Muscle layer of colon (tissue), 2 donors: Measurements from ENCODE around the gene PPARA.

ENCODE experiments used
- H3K27ac ChIP-seq: one replicate; pipeline ENCODE4 v1.7.0; 2013; ENCODE audit warnings: low read depth, mild to moderate bottlenecking, low read length, moderate library complexity
- H3K27me3 ChIP-seq, 2 donors: one replicate each; pipeline ENCODE4 v1.7.0; 2013; ENCODE audit warnings: low read length in 2 of 2, mild to moderate bottlenecking in 2 of 2; ENCODE audit not compliant: insufficient read depth in 2 of 2, control insufficient read depth in 1 of 2
- H3K36me3 ChIP-seq: one replicate; pipeline ENCODE4 v1.7.0; 2013; ENCODE audit warnings: mild to moderate bottlenecking, low read length; ENCODE audit not compliant: insufficient read depth
- H3K4me1 ChIP-seq: one replicate; pipeline ENCODE4 v1.7.0; 2013; ENCODE audit warnings: mild to moderate bottlenecking, low read length; ENCODE audit not compliant: insufficient read depth
- H3K4me3 ChIP-seq, 2 donors: one replicate each; pipeline ENCODE4 v1.7.0; 2013; ENCODE audit warnings: low read length in 2 of 2, low read depth in 1 of 2, mild to moderate bottlenecking in 1 of 2, moderate library complexity in 1 of 2
- H3K9ac ChIP-seq: one replicate; pipeline ENCODE4 v1.7.0; 2013; ENCODE audit warnings: low read length
- H3K9me3 ChIP-seq: one replicate; pipeline ENCODE4 v1.7.0; 2013; ENCODE audit warnings: mild to moderate bottlenecking, low read length
- donor health status: abdominal sarcoma.
- donor health status: Adenocarcinoma of cecum.

PPARA gene

DNA sequence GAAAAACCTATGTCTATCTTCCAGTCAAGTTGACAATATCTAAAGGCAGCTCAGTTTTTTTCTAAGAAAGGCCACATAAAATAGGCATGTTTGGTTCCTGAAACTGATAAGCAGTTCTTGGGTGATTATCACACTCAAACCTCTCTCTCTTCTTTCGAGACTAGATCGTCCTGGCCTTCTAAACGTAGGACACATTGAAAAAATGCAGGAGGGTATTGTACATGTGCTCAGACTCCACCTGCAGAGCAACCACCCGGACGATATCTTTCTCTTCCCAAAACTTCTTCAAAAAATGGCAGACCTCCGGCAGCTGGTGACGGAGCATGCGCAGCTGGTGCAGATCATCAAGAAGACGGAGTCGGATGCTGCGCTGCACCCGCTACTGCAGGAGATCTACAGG, 84.6 kb downstream of the PPARA start:
- Histone ChIP-seq H3K9me3 (no peaks in the 10 kb centered on the region), H3K27ac (no peak overlapping the region), H3K4me1 (peaks cover 22% of the 10 kb centered on the region), H3K27me3 (no peaks in the 10 kb centered on the region), H3K36me3 (no peaks in the 10 kb centered on the region), H3K4me3 (no peak overlapping the region), H3K9ac (no peak overlapping the region)

DNA sequence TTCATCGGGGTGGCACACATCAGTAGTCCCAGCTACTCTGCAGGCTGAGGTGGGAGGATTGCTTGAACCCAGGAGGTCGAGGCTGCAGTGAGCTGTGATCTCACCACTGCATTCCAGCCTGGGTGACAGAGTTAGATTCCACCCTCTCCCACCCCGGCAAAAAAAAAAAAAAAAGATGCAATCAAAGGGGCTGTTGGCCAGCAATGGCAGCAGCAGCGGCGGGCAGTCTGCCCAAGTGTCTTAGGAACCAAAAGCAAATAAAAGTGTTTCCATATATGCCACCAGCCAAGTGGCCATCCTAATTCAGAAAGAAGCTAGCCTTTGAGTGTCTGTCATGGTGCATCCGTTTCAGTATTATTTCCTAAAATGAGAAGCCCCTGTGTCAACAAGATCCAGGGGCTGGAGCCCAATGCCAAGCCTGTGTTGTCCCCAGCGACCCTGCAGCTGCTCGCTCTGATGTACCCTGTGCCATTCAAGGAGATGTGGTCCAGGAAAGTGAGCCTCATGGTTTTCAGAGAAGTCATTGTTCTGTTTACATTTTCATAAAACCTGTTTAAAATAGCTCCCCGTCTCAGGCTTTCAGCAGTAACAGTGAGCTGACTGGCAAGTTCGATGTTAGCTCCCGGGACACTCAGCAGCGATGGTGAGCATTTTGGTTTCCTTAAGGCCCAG, 87.3 kb downstream of the PPARA start:
- peak overlapping the region in 1 of 2 donors; percentile 10 for H3K4me3 ChIP-seq
- H3K9ac ChIP-seq = no peak overlapping the region
- H3K36me3 ChIP-seq = no peaks in the 10 kb centered on the region
- no peaks in the 10 kb centered on the region for H3K9me3 ChIP-seq
- H3K27ac ChIP-seq = peak overlapping the region; percentile 60
- no peaks in the 10 kb centered on the region for H3K27me3 ChIP-seq
- peaks cover 22% of the 10 kb centered on the region for H3K4me1 ChIP-seq

DNA sequence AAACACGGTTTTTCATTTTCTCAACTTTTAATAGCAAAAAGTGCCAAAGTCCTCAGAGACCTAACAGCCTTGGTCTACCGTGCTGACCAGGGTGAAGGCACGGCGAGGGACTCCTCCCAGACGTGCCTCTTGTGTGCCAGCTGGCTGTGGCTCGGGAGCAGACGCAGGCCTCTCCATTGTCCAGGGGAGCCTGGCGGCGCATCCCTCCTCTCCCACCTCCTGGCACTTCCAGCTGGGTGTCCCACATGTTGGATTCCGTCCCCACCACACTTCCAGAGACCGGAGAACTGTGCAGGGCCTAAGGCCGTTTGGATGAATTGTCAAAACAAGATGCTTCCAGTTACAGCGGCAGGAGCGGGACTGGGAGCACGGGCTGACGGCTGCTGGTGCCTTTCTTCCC, 88.2 kb downstream of the PPARA start:
- H3K36me3 ChIP-seq = no peaks in the 10 kb centered on the region
- H3K9ac ChIP-seq = no peak overlapping the region
- no peaks in the 10 kb centered on the region for H3K9me3 ChIP-seq
- H3K27ac ChIP-seq = peak overlapping the region; percentile 8
- no peaks in the 10 kb centered on the region for H3K27me3 ChIP-seq
- H3K4me3 ChIP-seq = no peak overlapping the region
- peaks cover 22% of the 10 kb centered on the region for H3K4me1 ChIP-seq

DNA sequence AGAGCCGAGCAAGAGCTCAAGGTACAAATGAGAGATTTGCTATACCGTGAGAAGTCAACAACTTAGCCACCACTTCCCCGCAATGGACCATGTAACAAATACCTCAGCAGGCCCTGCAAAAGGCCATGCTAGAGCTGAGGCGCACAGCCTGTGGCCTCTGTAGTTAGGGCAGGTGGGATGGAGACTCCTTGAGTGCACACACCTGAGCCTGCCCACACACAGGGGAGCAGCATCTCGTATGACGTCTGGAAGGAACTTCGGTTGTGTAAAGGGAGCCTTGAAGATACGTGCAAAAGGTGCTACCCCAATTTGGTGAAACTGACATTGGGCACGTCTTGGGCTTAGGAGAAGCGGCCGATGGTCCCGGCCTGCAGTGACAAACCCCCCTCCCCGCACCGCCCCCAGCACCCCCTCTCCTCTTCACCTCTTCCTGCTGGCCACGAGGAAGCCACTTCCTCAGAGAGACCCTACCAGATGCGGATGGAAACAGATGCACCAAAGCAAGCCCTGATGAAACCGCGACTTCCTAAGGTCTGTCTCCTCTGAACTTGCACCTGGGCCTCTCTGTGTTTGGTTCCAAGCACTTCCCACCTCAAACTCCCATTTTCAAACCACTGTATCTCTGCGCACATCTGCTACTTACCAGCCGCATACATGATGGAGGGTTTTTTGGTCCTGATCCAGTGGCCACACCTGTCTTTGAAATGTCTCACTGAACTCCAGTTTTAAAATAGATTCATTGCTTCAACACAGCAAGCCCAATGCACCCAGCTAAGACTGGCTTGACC, 89.1 kb downstream of the PPARA start:
- peak overlapping the region in 1 of 2 donors; percentile 4 for H3K4me3 ChIP-seq
- no peaks in the 10 kb centered on the region for H3K9me3 ChIP-seq
- peaks cover 22% of the 10 kb centered on the region for H3K4me1 ChIP-seq
- H3K27me3 ChIP-seq = no peaks in the 10 kb centered on the region
- H3K27ac ChIP-seq = peak overlapping the region; percentile 8
- no peak overlapping the region for H3K9ac ChIP-seq
- H3K36me3 ChIP-seq = peaks cover 6% of the 10 kb centered on the region

DNA sequence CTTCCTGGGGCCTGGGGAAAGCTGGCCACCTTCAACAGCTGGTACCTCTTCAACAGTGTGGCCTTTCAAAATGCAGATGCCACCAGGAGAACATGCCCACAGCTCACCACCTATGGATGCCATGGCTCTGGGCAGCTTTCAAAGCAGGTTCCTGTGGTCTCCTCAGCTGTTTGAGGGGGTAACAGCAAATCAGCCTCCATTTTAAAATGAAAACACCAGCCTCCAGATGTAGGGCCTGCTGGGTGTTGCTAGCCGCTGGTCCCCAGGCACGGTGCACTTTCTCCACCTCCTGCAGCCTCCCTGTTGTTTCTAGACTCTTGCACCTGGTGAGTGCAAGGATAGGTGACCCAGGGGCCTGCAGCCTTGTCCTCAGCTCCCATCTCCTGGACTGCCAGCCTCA, 89.7 kb downstream of the PPARA start:
- peaks cover 10% of the 10 kb centered on the region for H3K36me3 ChIP-seq

DNA sequence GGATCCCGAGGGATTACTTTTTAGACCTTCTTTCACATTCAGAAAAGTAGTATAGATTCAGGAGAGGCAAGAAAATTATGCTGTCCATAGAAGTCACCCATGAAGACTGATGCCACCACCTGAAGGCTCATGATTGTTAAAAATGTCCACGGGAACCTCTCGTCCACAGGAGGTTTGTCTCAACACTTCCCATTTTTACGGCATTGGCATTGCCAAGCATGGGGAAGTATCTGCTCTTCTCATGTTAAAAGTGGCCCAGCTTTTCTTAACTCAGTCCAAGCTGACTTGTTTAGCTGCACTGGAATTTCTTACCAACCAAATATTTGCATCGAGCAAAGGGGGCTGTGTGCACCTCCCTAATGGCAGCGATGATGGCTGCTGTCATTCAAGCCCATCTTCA, 90.2 kb downstream of the PPARA start:
- Histone ChIP-seq H3K27ac (no peak overlapping the region), H3K4me1 (peaks cover 28% of the 10 kb centered on the region)

More for the DNA sequence above, 89.7 kb downstream of the PPARA start:
- H3K9me3 ChIP-seq = no peaks in the 10 kb centered on the region
- H3K9ac ChIP-seq = no peak overlapping the region
- H3K4me1 ChIP-seq = peaks cover 23% of the 10 kb centered on the region
- H3K27me3 ChIP-seq = no peaks in the 10 kb centered on the region
- H3K4me3 ChIP-seq = no peak overlapping the region
- H3K27ac ChIP-seq = no peak overlapping the region

DNA sequence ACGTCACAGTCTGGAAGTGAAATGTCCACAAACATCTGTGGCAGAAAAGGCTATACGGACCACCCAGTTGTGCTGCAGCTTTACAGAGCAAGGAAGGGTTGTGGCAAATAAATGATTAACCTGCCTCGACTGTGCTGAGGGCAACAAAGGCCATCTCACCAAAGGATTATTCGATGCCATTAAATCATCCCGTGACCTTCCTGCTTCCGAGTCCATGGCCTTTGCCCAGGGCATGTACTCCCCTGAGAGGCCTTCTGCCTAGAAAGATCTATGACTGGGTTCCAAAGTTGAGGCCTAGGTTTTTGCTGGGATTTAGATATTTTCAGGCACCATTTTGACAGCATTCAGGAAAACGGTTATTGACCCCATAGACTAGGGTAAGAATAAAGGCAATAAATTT, 90.6 kb downstream of the PPARA start:
- H3K27me3 ChIP-seq = no peaks in the 10 kb centered on the region
- H3K9ac ChIP-seq = no peak overlapping the region
- no peak overlapping the region for H3K27ac ChIP-seq
- peaks cover 10% of the 10 kb centered on the region for H3K36me3 ChIP-seq
- H3K9me3 ChIP-seq = no peaks in the 10 kb centered on the region
- H3K4me3 ChIP-seq = no peak overlapping the region
- H3K4me1 ChIP-seq = peaks cover 32% of the 10 kb centered on the region

More for the DNA sequence above, 90.2 kb downstream of the PPARA start:
- no peak overlapping the region for H3K4me3 ChIP-seq
- no peaks in the 10 kb centered on the region for H3K9me3 ChIP-seq
- no peak overlapping the region for H3K9ac ChIP-seq
- H3K36me3 ChIP-seq = peaks cover 10% of the 10 kb centered on the region
- H3K27me3 ChIP-seq = no peaks in the 10 kb centered on the region

DNA sequence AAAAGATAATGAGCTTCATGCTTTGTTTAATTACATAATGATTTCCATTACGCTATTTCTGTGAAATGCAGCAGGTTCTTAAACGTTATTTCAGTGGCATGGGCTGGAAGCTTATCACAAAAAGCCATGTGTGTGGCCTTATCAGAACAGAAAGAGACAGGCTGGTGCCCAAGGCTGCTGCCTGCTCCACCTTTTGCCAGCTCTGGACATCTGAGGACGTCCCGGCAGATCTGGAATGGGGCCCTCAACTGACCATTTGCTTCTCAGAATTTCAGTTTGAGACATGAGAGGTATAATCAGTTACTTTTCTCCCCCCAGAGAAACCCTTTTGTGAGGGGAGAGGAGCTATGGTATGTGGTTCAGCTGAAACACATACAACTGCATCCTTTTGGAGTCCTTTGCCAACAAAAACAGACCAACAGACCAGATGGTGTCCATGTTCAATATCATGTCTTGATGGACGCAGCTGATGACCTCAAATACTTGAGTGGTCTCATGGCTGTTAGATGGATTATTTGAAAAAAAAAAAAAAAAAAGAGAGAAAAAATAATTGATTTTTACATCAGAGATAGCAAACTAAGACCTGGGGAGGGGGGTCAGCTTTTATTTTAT, 91.2 kb downstream of the PPARA start:
- H3K36me3 ChIP-seq = peaks cover 10% of the 10 kb centered on the region
- no peak overlapping the region for H3K4me3 ChIP-seq
- peaks cover 32% of the 10 kb centered on the region for H3K4me1 ChIP-seq
- no peak overlapping the region for H3K9ac ChIP-seq
- H3K27ac ChIP-seq = no peak overlapping the region
- no peaks in the 10 kb centered on the region for H3K27me3 ChIP-seq
- no peaks in the 10 kb centered on the region for H3K9me3 ChIP-seq

DNA sequence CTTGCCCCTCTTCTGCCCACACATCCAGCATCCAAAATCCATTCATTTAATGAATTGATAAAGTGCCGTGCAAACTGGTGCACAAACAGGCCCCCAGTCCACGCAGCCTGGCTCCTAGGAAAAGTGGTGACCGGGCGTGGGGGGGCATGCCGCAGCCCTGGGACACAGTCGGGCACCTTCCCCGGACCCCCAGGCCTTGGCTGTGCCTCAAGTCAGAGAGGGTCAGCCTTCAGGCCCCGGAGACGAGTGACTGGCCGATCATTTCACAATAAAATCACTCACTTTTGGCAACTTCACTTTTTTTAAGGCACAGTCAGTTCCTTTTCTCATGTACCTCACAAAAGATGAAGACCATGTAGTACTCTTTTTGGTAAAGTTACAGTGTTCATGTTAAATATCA, 91.8 kb downstream of the PPARA start:
- no peaks in the 10 kb centered on the region for H3K27me3 ChIP-seq
- H3K4me3 ChIP-seq = no peak overlapping the region
- peaks cover 31% of the 10 kb centered on the region for H3K4me1 ChIP-seq
- H3K9ac ChIP-seq = no peak overlapping the region
- H3K27ac ChIP-seq = no peak overlapping the region
- H3K9me3 ChIP-seq = no peaks in the 10 kb centered on the region
- H3K36me3 ChIP-seq = peaks cover 10% of the 10 kb centered on the region

DNA sequence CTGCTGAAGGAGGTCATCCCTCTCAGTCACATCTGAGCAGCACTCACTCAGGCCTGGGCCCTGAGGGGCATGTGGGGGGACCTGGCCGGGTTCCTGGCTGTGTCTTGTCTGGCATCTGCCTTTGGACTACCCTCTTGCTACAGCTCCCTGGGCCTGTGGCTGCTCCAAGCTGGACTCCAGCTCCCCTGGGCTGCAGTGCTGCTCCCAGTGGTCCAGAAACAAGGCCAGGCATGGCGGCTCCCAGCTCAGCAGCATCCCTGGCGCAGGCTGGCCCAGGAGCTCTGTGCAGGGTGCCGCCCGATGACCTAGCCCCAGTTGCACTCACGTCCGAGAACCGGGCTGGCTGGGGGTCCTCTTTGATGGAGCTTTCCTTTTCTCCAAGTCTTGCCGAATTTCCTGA, 94.4 kb downstream of the PPARA start:
- no peak overlapping the region for H3K27ac ChIP-seq
- peaks cover 15% of the 10 kb centered on the region for H3K4me1 ChIP-seq

DNA sequence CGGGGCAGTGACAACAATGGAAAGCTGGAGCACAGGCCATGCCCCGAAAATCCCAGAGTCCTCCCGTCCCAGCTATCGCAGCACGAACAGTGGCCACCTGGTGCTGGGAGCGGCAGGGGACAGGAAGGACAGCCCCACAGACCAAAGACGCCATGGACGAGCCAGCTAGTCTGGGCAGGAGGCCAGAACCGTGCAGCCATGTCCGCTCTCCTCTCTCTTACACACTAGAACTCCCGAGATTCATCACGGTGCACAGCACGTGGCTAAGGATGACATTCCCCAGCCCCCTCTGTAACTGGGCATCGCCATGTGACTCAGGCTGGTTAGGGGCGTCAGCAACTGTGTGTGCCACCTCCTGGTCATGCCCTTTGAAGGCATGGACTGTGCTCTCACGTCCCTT, 95.2 kb downstream of the PPARA start:
- Histone ChIP-seq H3K27me3 (no peaks in the 10 kb centered on the region), H3K4me3 (no peak overlapping the region), H3K27ac (no peak overlapping the region)

More for the DNA sequence above, 94.4 kb downstream of the PPARA start:
- Histone ChIP-seq H3K4me3 (no peak overlapping the region), H3K9me3 (no peaks in the 10 kb centered on the region), H3K36me3 (peaks cover 10% of the 10 kb centered on the region), H3K27me3 (no peaks in the 10 kb centered on the region), H3K9ac (no peak overlapping the region)

More for the DNA sequence above, 95.2 kb downstream of the PPARA start:
- peaks cover 15% of the 10 kb centered on the region for H3K4me1 ChIP-seq
- H3K9ac ChIP-seq = no peak overlapping the region
- H3K36me3 ChIP-seq = peaks cover 10% of the 10 kb centered on the region
- no peaks in the 10 kb centered on the region for H3K9me3 ChIP-seq
